GM21360 (cell line): Measurements from ENCODE around the gene CD300E.
"Not testable (repeated sequence)": the region's sequence is repeated elsewhere in the genome, so short reads cannot be mapped to it uniquely, and the experiment has no call there.

Experiments used
- ATAC-seq: cut with Tn5 transposase; IDR thresholded peaks from one replicate; pipeline ENCODE4 v1.9.1; 2021; ENCODE audit warnings: mild to moderate bottlenecking, moderate library complexity; ENCODE audit not compliant: unreplicated experiment

Gene CD300E

GRCh38 chr17:74636541-74637085 is 13.1 kb upstream of the CD300E start:
- not testable (repeated sequence) for ATAC-seq

GRCh38 chr17:74635418-74635817 is 11.9 kb upstream of the CD300E start:
- no peak for ATAC-seq

GRCh38 chr17:74633326-74633725 is 9.8 kb upstream of the CD300E start:
- no peak for ATAC-seq

- no peak for ATAC-seq
Observed at GRCh38 chr17:74632617-74633016, 9.1 kb upstream of the CD300E start.

GRCh38 chr17:74631468-74632450 is 8.2 kb upstream of the CD300E start:
- no peak for ATAC-seq

- not testable (repeated sequence) for ATAC-seq
Observed at GRCh38 chr17:74630251-74630650, 6.7 kb upstream of the CD300E start.

GRCh38 chr17:74625661-74626060 is 2.1 kb upstream of the CD300E start:
- no peak for ATAC-seq

- no peak for ATAC-seq
Observed at GRCh38 chr17:74624131-74624530, 593 bp upstream of the CD300E start.

- ATAC-seq, result no peak
Observed at GRCh38 chr17:74619077-74619673, 4.4 kb downstream of the CD300E start.

- ATAC-seq, result no peak
Observed at GRCh38 chr17:74618451-74618850, 5.1 kb downstream of the CD300E start.

GRCh38 chr17:74616696-74617095 is 6.8 kb downstream of the CD300E start:
- ATAC-seq, result no peak

GRCh38 chr17:74612046-74612445 is 11.5 kb downstream of the CD300E start:
- no peak for ATAC-seq

GRCh38 chr17:74610108-74610507 is 13.4 kb downstream of the CD300E start:
- ATAC-seq, result no peak

- no peak for ATAC-seq
Observed at GRCh38 chr17:74608511-74608910, 15.0 kb downstream of the CD300E start.

- no peak for ATAC-seq
Observed at GRCh38 chr17:74607221-74607620, 16.3 kb downstream of the CD300E start.

- ATAC-seq, result no peak
Observed at GRCh38 chr17:74606050-74606449, 17.5 kb downstream of the CD300E start.

- ATAC-seq, result no peak
Observed at GRCh38 chr17:74605361-74605760, 18.2 kb downstream of the CD300E start.

- ATAC-seq, result no peak
Observed at GRCh38 chr17:74604761-74605160, 18.8 kb downstream of the CD300E start.

GRCh38 chr17:74604200-74604599 is 19.3 kb downstream of the CD300E start:
- ATAC-seq, result no peak

- ATAC-seq, result no peak
Observed at GRCh38 chr17:74603746-74604145, 19.8 kb downstream of the CD300E start.

GRCh38 chr17:74603037-74603635 is 20.4 kb downstream of the CD300E start:
- no peak for ATAC-seq
